CD4-positive, alpha-beta memory T cell (primary cell): Measurements from ENCODE around the gene SNURF. TPM values are rescaled to one million over a fixed set of nuclear protein-coding genes. Genes with fewer than 3 reads are reported as not detected.
"Not testable (repeated sequence)": the region's sequence is repeated elsewhere in the genome, so short reads cannot be mapped to it uniquely, and the experiment has no call there.

Experiments
- CTCF ChIA-PET: fragments of 350-600 bp; sonication (Branson Sonifier 250); formaldehyde crosslinking; loops from one replicate; lab custom pipeline; 2021; ENCODE audit warnings: inconsistent platforms; ENCODE audit not compliant: partially characterized antibody; lab: Charles Lee
- POLR2A ChIA-PET: fragments of 350-600 bp; sonication (Branson Sonifier 250); formaldehyde crosslinking; loops from one replicate; lab custom pipeline; 2021; ENCODE audit not compliant: partially characterized antibody; lab: Charles Lee
- DNase-seq, 5 donors: peaks; one replicate each; pipeline versions ENCODE4 v3.0.0 to v3.0.0-alpha.2; 2020 to 2022; ENCODE audit warnings: mixed read lengths in 1 of 5
- H3K27ac ChIP-seq: one replicate; pipeline ENCODE4 v1.7.0; 2013; ENCODE audit warnings: low read depth, low read length
- H3K27me3 ChIP-seq: 2 replicates; pipeline ENCODE4 v1.7.0; 2013; ENCODE audit warnings: mild to moderate bottlenecking, low read length, moderate library complexity; ENCODE audit not compliant: insufficient read depth
- H3K36me3 ChIP-seq: 2 replicates; pipeline ENCODE4 v1.7.0; 2013; ENCODE audit warnings: mild to moderate bottlenecking, low read length, moderate library complexity; ENCODE audit not compliant: insufficient read depth
- H3K4me1 ChIP-seq: 2 replicates; pipeline ENCODE4 v1.7.0; 2013; ENCODE audit warnings: mild to moderate bottlenecking, low read length, moderate library complexity; ENCODE audit not compliant: insufficient read depth
- H3K4me3 ChIP-seq, 2 donors: one replicate each; pipeline ENCODE4 v1.7.0; 2013; ENCODE audit warnings: low read length in 2 of 2, mild to moderate bottlenecking in 1 of 2
- H3K9me3 ChIP-seq, 2 donors: one replicate each; pipeline ENCODE4 v1.7.0; 2013; ENCODE audit warnings: low read length in 2 of 2, control low read depth in 1 of 2; ENCODE audit not compliant: control insufficient read depth in 1 of 2
- H3K27ac Mint-ChIP-seq, 7 donors: one replicate each; pipeline ENCODE4 v1.8.0; 2020 to 2021; ENCODE audit warnings: mixed read lengths in 7 of 7, mild to moderate bottlenecking in 6 of 7, inconsistent platforms in 3 of 7, moderate library complexity in 3 of 7
- H3K27me3 Mint-ChIP-seq, 2 donors: one replicate each; pipeline ENCODE4 v1.8.0; 2020 to 2021; ENCODE audit warnings: mixed read lengths in 2 of 2
- H3K36me3 Mint-ChIP-seq, 2 donors: one replicate each; pipeline ENCODE4 v1.8.0; 2020 to 2021; ENCODE audit warnings: mixed read lengths in 2 of 2, inconsistent platforms in 1 of 2, mild to moderate bottlenecking in 1 of 2
- H3K4me1 Mint-ChIP-seq, 4 donors: one replicate each; pipeline ENCODE4 v1.8.0; 2020 to 2021; ENCODE audit warnings: mixed read lengths in 4 of 4, mild to moderate bottlenecking in 1 of 4
- H3K4me3 Mint-ChIP-seq, 8 donors: one replicate each; pipeline ENCODE4 v1.8.0; 2020 to 2021; ENCODE audit warnings: mixed read lengths in 8 of 8, mild to moderate bottlenecking in 7 of 8, moderate library complexity in 6 of 8, inconsistent platforms in 3 of 8
- H3K9me3 Mint-ChIP-seq, 8 donors: one replicate each; pipeline ENCODE4 v1.8.0; 2020 to 2021; ENCODE audit warnings: mixed read lengths in 8 of 8, mild to moderate bottlenecking in 5 of 8, inconsistent platforms in 3 of 8, moderate library complexity in 1 of 8
- intact Hi-C: fragments of 100-400 bp; cut with micrococcal nuclease; formaldehyde crosslinking; loops from one replicate; pipeline ENCODE4 v1.15.1; 2023
- polyA plus RNA-seq, 2 donors: library from polyadenylated mRNA; unstranded; fragments of 300-500 nt; fragmentation: Illumina TruSeq; gene quantifications; one replicate each; pipeline ENCODE4 v1.2.3, GENCODE V29; 2021
- total RNA-seq, 2 experiments: library from RNA; stranded (reverse); gene quantifications; one replicate each; pipeline ENCODE4 v1.2.3, GENCODE V29; 2021

The SNURF gene
- total and polyA plus RNA-seq, 4 experiments from 2014 or later: 31.4 to 44.4 (median 37.9) TPM

DNA sequence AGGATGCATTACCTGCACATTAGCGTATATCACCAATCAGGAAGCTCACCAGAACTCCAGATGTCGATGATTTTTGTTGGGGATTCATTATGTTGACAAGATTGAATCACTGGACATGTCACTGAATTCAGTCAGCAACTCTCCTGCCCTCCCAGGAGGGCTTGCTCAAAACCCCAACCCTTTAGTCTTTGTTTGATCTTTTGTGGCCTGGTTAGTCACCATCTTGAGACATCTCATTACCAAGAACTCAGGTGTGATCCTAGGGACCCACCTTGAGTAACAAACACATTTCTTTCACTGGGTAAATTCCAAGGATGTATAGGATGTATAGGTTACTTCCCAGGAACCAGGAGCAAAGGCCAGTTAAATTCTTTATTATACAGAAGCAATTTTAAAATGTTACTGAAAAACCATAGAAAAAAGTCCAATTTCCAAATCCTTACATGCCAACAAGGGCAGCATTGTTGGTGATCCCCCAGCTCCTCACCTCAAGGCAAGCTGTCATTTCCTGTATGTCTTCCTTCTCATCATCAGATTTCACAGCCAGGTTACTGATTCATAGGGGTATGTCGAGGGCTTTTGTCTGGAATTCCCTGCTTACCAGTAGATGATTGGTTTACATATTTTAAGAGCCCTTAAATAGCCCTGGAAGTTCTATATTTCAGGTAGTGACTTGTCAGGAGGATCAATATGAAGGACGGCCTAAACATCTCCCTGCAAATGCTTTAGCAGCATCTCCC lies 11.7 kb downstream of the SNURF start:
- Histone ChIP-seq H3K27ac (no peak overlapping the region), H3K27me3 (no peaks in the 10 kb centered on the region), H3K36me3 (peaks cover 42% of the 10 kb centered on the region), H3K9me3 (no peaks in the 10 kb centered on the region), H3K4me3 (no peak overlapping the region), H3K4me1 (no peaks in the 10 kb centered on the region)
- DNase-seq: no peak
- H3K4me3 Mint-ChIP-seq: no peak overlapping the region
- CTCF ChIA-PET: no interaction called here
- H3K9me3 Mint-ChIP-seq: peaks cover 0 to 65% (median 38%) of the 10 kb centered on the region in 8 donors
- peaks cover 54 to 73% of the 10 kb centered on the region in 2 donors for H3K36me3 Mint-ChIP-seq
- no peaks in the 10 kb centered on the region for H3K27me3 Mint-ChIP-seq
- intact Hi-C loops: no loop called here
- POLR2A ChIA-PET: interaction anchor here (1.8 kb wide), 1 partner anchor 10 kb away, joined by 6 read pairs; no protein-coding TSS in a partner anchor
- no peak overlapping the region for H3K27ac Mint-ChIP-seq
- H3K4me1 Mint-ChIP-seq: peaks cover 0 to 2% (median under 1%) of the 10 kb centered on the region in 4 donors

DNA sequence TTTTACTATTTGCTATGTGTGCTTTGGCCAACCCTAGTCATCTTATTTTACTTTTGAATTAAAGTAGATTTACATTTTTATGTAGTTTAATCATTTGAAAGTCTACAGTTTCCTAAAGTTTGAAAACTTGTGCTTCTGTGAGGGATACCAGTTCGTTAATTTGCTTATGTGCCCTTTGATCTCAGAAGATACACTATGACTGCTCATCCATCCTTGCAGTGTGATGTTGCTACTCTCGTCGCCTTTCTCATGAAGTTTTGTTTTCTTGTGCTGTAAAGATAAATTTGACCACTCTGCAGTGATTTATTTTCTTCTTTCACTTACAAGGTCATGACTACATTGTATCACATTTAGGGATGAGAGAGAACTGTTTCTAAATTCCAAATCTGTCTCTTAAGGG lies 16.3 kb downstream of the SNURF start:
- Mint-ChIP-seq H3K4me3 (no peak overlapping the region), H3K27ac (no peak overlapping the region), H3K27me3 (no peaks in the 10 kb centered on the region), H3K4me1 (peaks cover 0 to 2% (median 0%) of the 10 kb centered on the region in 4 donors), H3K36me3 (peaks cover 50 to 76% of the 10 kb centered on the region in 2 donors), H3K9me3 (peaks cover 3 to 72% (median 47%) of the 10 kb centered on the region in 8 donors)
- intact Hi-C loops: no loop called here
- POLR2A ChIA-PET: no interaction called here
- Histone ChIP-seq H3K4me1 (no peaks in the 10 kb centered on the region), H3K36me3 (peaks cover 42% of the 10 kb centered on the region), H3K27me3 (no peaks in the 10 kb centered on the region), H3K27ac (no peak overlapping the region), H3K4me3 (no peak overlapping the region), H3K9me3 (no peaks in the 10 kb centered on the region)
- CTCF ChIA-PET: no interaction called here
- DNase-seq: no peak

DNA sequence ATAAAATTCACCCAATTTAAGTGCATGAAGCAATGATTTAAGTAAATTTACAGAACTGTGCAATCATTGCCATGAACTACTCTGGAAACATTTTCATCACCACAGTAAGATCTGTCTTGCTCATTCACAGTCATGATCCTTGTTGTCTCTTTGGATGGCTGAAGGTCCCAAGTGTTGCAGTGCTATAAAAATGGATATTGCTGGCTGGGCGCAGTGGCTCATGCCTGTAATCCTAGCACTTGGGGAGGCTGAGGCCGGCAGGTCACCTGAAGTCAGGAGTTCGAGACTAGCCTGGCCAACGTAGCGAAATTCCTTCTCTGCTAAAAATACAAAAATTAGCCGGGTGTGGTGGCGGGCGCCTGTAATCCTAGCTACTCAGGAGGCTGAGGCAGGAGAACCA lies 17.0 kb downstream of the SNURF start:
- Histone ChIP-seq H3K27me3 (no peaks in the 10 kb centered on the region), H3K4me1 (no peaks in the 10 kb centered on the region), H3K9me3 (no peaks in the 10 kb centered on the region), H3K27ac (no peak overlapping the region), H3K4me3 (no peak overlapping the region), H3K36me3 (peaks cover 39% of the 10 kb centered on the region)
- Mint-ChIP-seq H3K4me3 (no peak overlapping the region), H3K4me1 (peaks cover 0 to 2% (median 0%) of the 10 kb centered on the region in 4 donors), H3K36me3 (peaks cover 51 to 76% of the 10 kb centered on the region in 2 donors), H3K9me3 (peaks cover 3 to 72% (median 50%) of the 10 kb centered on the region in 8 donors), H3K27me3 (no peaks in the 10 kb centered on the region), H3K27ac (no peak overlapping the region)
- POLR2A ChIA-PET: no interaction called here
- intact Hi-C loops: no loop called here
- CTCF ChIA-PET: no interaction called here
- DNase-seq: no peak

GRCh38 chr15:24972707-24973106 lies 17.9 kb downstream of the SNURF start:
- H3K9me3 ChIP-seq, H3K27me3 ChIP-seq, H3K4me1 ChIP-seq, POLR2A ChIA-PET, H3K27ac ChIP-seq, H3K4me1 Mint-ChIP-seq, H3K27me3 Mint-ChIP-seq, DNase-seq, H3K4me3 ChIP-seq, CTCF ChIA-PET, intact Hi-C loops, H3K4me3 Mint-ChIP-seq, H3K27ac Mint-ChIP-seq: not testable (repeated sequence)
- H3K36me3 ChIP-seq: peaks cover 43% of the 10 kb centered on the region
- peaks cover 51 to 78% of the 10 kb centered on the region in 2 donors for H3K36me3 Mint-ChIP-seq
- peaks cover 3 to 73% (median 51%) of the 10 kb centered on the region in 8 donors for H3K9me3 Mint-ChIP-seq

GRCh38 chr15:24976932-24977331 lies 22.1 kb downstream of the SNURF start:
- H3K4me3 Mint-ChIP-seq: no peak overlapping the region

DNA sequence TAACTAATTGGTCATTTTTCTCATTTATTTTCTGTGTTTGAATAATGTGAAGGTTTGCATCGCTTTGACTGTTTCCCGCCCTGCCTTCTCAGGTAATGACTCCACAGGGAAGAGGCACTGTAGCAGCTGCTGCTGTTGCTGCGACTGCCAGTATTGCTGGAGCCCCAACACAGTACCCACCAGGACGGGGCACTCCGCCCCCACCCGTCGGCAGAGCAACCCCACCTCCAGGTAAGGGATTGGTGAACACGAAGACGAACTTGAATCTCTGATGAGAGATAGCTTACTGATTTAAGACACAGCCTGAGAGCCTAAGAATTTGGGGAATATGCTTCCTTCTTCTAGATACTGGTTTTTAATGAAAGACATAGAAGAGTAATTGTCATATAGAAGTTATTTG lies 22.9 kb downstream of the SNURF start:
- intact Hi-C loops: no loop called here
- H3K4me1 Mint-ChIP-seq: peaks cover 0 to 2% (median 0%) of the 10 kb centered on the region in 4 donors
- H3K27ac ChIP-seq: no peak overlapping the region
- ChIA-PET POLR2A (no interaction called here), CTCF (no interaction called here)
- no peak overlapping the region for H3K27ac Mint-ChIP-seq
- no peaks in the 10 kb centered on the region for H3K9me3 ChIP-seq
- H3K4me3 Mint-ChIP-seq: no peak overlapping the region
- H3K36me3 ChIP-seq: peaks cover 70% of the 10 kb centered on the region
- no peaks in the 10 kb centered on the region for H3K27me3 ChIP-seq
- no peaks in the 10 kb centered on the region for H3K27me3 Mint-ChIP-seq
- H3K36me3 Mint-ChIP-seq: peaks cover 61 to 85% of the 10 kb centered on the region in 2 donors
- no peak overlapping the region for H3K4me3 ChIP-seq
- DNase-seq: no peak
- H3K4me1 ChIP-seq: no peaks in the 10 kb centered on the region
- peaks cover 3 to 82% (median 61%) of the 10 kb centered on the region in 8 donors for H3K9me3 Mint-ChIP-seq

More at GRCh38 chr15:24976932-24977331, 22.1 kb downstream of the SNURF start:
- no peaks in the 10 kb centered on the region for H3K27me3 Mint-ChIP-seq
- H3K4me1 Mint-ChIP-seq: peaks cover 0 to 2% (median 0%) of the 10 kb centered on the region in 4 donors
- H3K9me3 Mint-ChIP-seq: peaks cover 3 to 78% (median 55%) of the 10 kb centered on the region in 8 donors
- intact Hi-C loops: no loop called here
- no peaks in the 10 kb centered on the region for H3K9me3 ChIP-seq
- peak overlapping the region in 1 of 7 donors; percentile 25 for H3K27ac Mint-ChIP-seq
- no peak overlapping the region for H3K27ac ChIP-seq
- H3K4me3 ChIP-seq: no peak overlapping the region
- ChIA-PET POLR2A (no interaction called here), CTCF (no interaction called here)
- H3K36me3 ChIP-seq: peaks cover 62% of the 10 kb centered on the region
- H3K36me3 Mint-ChIP-seq: peaks cover 58 to 82% of the 10 kb centered on the region in 2 donors
- H3K27me3 ChIP-seq: no peaks in the 10 kb centered on the region
- DNase-seq: no peak
- H3K4me1 ChIP-seq: no peaks in the 10 kb centered on the region

GRCh38 chr15:24985224-24985623 lies 30.4 kb downstream of the SNURF start:
- Histone ChIP-seq H3K27ac (no peak overlapping the region), H3K4me3 (no peak overlapping the region), H3K36me3 (peaks cover 30% of the 10 kb centered on the region), H3K4me1 (no peaks in the 10 kb centered on the region), H3K27me3 (no peaks in the 10 kb centered on the region), H3K9me3 (no peaks in the 10 kb centered on the region)
- Mint-ChIP-seq H3K36me3 (peaks cover 68 to 88% of the 10 kb centered on the region in 2 donors), H3K27me3 (no peaks in the 10 kb centered on the region), H3K27ac (no peak overlapping the region), H3K4me1 (peaks cover 0 to 2% (median 0%) of the 10 kb centered on the region in 4 donors), H3K4me3 (no peak overlapping the region), H3K9me3 (peaks cover 4 to 86% (median 69%) of the 10 kb centered on the region in 8 donors)
- intact Hi-C loops: no loop called here
- ChIA-PET CTCF (no interaction called here), POLR2A (no interaction called here)
- no peak for DNase-seq
